Ovary (tissue), 3 donors: ENCODE measurements around the gene ACO2.

ENCODE experiments used
- EP300 ChIP-seq: sonication (generic); formaldehyde crosslinking; IDR thresholded peaks from one replicate; pipeline ENCODE4 v1.6.1; 2017; ENCODE audit warnings: antibody characterized with exemption
- POLR2A ChIP-seq: fragments of 450-650 bp; IDR thresholded peaks from one replicate; pipeline ENCODE4 v1.6.1; 2017; ENCODE audit warnings: antibody characterized with exemption, mild to moderate bottlenecking, moderate library complexity
- TF ChIP-seq, protein P1 (sequence below), 3 donors: fragments of 450-650 bp in 2 of 3; fragments of 200-600 bp in 1 of 3; IDR thresholded peaks; one replicate each; pipeline versions ENCODE4 v1.5.1 to v1.8.0; 2016 to 2022; ENCODE audit warnings: antibody characterized with exemption in 3 of 3, mild to moderate bottlenecking in 1 of 3
- donor health status: DM: no; HTN: no; CAD: no.

DNA sequence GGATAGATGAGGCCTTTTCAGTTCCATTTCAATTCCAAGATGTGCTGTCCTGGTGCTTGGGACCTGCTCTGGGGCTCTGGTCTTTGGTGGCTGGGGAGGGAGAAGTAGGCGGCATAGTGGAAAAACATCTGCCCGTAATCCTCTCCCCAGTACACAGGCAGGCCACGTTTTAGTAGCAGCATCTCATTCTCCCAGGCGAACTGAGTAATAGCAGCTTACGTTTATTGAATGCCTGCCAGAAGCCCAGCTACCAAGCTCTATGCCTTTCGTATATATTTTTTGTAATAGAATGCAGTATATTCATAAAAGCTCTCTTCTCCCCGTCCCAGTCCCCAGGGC, 11.4 kb downstream of the ACO2 start:
- TF ChIP-seq, protein P1, sequence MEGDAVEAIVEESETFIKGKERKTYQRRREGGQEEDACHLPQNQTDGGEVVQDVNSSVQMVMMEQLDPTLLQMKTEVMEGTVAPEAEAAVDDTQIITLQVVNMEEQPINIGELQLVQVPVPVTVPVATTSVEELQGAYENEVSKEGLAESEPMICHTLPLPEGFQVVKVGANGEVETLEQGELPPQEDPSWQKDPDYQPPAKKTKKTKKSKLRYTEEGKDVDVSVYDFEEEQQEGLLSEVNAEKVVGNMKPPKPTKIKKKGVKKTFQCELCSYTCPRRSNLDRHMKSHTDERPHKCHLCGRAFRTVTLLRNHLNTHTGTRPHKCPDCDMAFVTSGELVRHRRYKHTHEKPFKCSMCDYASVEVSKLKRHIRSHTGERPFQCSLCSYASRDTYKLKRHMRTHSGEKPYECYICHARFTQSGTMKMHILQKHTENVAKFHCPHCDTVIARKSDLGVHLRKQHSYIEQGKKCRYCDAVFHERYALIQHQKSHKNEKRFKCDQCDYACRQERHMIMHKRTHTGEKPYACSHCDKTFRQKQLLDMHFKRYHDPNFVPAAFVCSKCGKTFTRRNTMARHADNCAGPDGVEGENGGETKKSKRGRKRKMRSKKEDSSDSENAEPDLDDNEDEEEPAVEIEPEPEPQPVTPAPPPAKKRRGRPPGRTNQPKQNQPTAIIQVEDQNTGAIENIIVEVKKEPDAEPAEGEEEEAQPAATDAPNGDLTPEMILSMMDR (IDR thresholded peaks at IDR 0.05): no peak
- TF ChIP-seq POLR2A (no peak), EP300 (no peak)
